BLaER1 (cell line): Measurements from ENCODE around the gene PDSS2.
A peak's percentile ranks its signal among the peaks of the same experiment; 100 is the strongest.

Experiments
- H3K27ac ChIP-seq: shearing (Covaris generic); formaldehyde crosslinking; 2 replicates; pipeline ENCODE4 v1.8.1; 2022
- H3K27me3 ChIP-seq: shearing (Covaris generic); formaldehyde crosslinking; 2 replicates; pipeline ENCODE4 v1.8.1; 2022
- H3K36me3 ChIP-seq: shearing (Covaris generic); formaldehyde crosslinking; 2 replicates; pipeline ENCODE4 v1.8.1; 2022
- H3K4me1 ChIP-seq: shearing (Covaris generic); formaldehyde crosslinking; 2 replicates; pipeline ENCODE4 v1.8.1; 2022
- H3K4me2 ChIP-seq: shearing (Covaris generic); formaldehyde crosslinking; 2 replicates; pipeline ENCODE4 v1.8.1; 2022
- H3K4me3 ChIP-seq: shearing (Covaris generic); formaldehyde crosslinking; 2 replicates; pipeline ENCODE4 v1.8.1; 2022
- H3K9ac ChIP-seq: shearing (Covaris generic); formaldehyde crosslinking; 2 replicates; pipeline ENCODE4 v1.8.1; 2022
- H3K9me3 ChIP-seq: shearing (Covaris generic); formaldehyde crosslinking; 2 replicates; pipeline ENCODE4 v1.8.1; 2022
- H4K20me1 ChIP-seq: shearing (Covaris generic); formaldehyde crosslinking; 2 replicates; pipeline ENCODE4 v1.8.1; 2022
- Cebpa-rat ChIP-seq: shearing (Covaris generic); IDR thresholded peaks from 2 replicates; pipeline ENCODE4 v1.8.1; 2022

PDSS2 gene

GRCh38 chr6:107473660-107474059, 14.3 kb upstream of the PDSS2 start:
- H3K36me3 ChIP-seq: no peaks in the 10 kb centered on the region
- no peaks in the 10 kb centered on the region for H3K4me1 ChIP-seq
- no peak overlapping the region for H3K9ac ChIP-seq
- H3K9me3 ChIP-seq: no peaks in the 10 kb centered on the region
- no peaks in the 10 kb centered on the region for H4K20me1 ChIP-seq
- H3K4me2 ChIP-seq: no peak overlapping the region
- no peaks in the 10 kb centered on the region for H3K27me3 ChIP-seq
- TF ChIP-seq Cebpa-rat: no peak
- H3K4me3 ChIP-seq: no peak overlapping the region
- no peak overlapping the region for H3K27ac ChIP-seq

GRCh38 chr6:107470364-107470763, 11.0 kb upstream of the PDSS2 start:
- no peaks in the 10 kb centered on the region for H3K36me3 ChIP-seq
- no peaks in the 10 kb centered on the region for H3K27me3 ChIP-seq
- H3K4me2 ChIP-seq: no peak overlapping the region
- no peak overlapping the region for H3K4me3 ChIP-seq
- no peak for TF ChIP-seq Cebpa-rat
- no peaks in the 10 kb centered on the region for H3K4me1 ChIP-seq
- no peaks in the 10 kb centered on the region for H3K9me3 ChIP-seq
- no peak overlapping the region for H3K9ac ChIP-seq
- H4K20me1 ChIP-seq: no peaks in the 10 kb centered on the region
- no peak overlapping the region for H3K27ac ChIP-seq

DNA sequence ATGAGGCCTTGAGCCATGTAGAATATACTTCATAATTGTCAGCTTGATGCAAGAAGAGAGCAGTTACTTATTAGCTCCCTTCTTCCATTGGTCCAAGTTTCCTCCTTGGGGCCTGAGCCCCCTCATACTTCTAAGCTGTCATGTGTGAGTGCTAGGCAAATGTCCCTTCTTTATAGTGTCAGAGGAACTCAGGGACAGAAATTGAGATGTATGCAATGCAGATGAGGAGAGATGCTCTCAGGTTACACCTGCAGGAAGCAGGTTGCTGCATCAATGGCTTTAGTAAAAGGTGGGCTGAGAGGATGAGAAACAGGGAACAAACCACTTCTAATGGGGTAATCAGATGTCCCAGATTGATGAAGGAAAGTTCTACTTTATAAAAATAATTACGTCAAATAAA, 6.7 kb upstream of the PDSS2 start:
- Histone ChIP-seq H3K27ac (no peak overlapping the region), H3K36me3 (no peaks in the 10 kb centered on the region), H3K4me1 (no peaks in the 10 kb centered on the region), H4K20me1 (no peaks in the 10 kb centered on the region), H3K9ac (no peak overlapping the region), H3K4me3 (no peak overlapping the region), H3K27me3 (no peaks in the 10 kb centered on the region), H3K4me2 (no peak overlapping the region), H3K9me3 (no peaks in the 10 kb centered on the region)
- no peak for TF ChIP-seq Cebpa-rat

- TF ChIP-seq Cebpa-rat: no peak
- H3K9me3 ChIP-seq: no peaks in the 10 kb centered on the region
- no peaks in the 10 kb centered on the region for H3K27me3 ChIP-seq
- peak overlapping the region; percentile 79 for H3K27ac ChIP-seq
- H3K4me2 ChIP-seq: peak overlapping the region; percentile 90
- H3K36me3 ChIP-seq: peaks cover 5% of the 10 kb centered on the region; the same call in 1 of the 2 replicates
- no peaks in the 10 kb centered on the region for H4K20me1 ChIP-seq
- H3K9ac ChIP-seq: peak overlapping the region; percentile 88
- H3K4me1 ChIP-seq: peaks cover 15% of the 10 kb centered on the region
- peak overlapping the region; percentile 83 for H3K4me3 ChIP-seq
These were observed 793 bp upstream of the PDSS2 start for GRCh38 chr6:107460083-107460631.

- peaks cover 10% of the 10 kb centered on the region; the same call in 1 of the 2 replicates for H3K36me3 ChIP-seq
These were observed 587 bp downstream of the PDSS2 start for GRCh38 chr6:107458672-107459282.

DNA sequence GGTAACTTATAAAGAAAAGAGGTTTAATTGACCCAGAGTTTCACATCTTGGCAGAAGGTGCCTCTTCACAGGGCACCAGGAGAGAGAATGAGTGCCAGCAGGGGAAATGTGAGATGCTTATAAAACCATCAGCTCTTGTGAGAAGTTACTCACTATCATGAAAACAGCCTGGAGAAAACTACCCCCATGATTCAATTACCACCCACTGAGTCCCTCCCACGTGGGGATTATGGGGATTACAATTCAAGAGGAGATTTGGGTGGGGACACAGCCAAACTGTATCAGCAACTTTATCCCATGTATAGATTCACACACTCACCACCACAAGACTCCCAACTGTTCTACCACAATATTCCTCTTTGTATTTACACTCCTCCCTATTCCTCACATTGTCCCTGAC, 10.6 kb downstream of the PDSS2 start:
- Histone ChIP-seq H3K27ac (no peak overlapping the region), H3K9ac (no peak overlapping the region), H3K4me2 (no peak overlapping the region), H3K9me3 (peaks cover 67% of the 10 kb centered on the region), H4K20me1 (no peaks in the 10 kb centered on the region), H3K36me3 (peaks cover 53% of the 10 kb centered on the region), H3K27me3 (no peaks in the 10 kb centered on the region), H3K4me1 (no peaks in the 10 kb centered on the region), H3K4me3 (no peak overlapping the region; the same call in 1 of the 2 replicates)
- no peak for TF ChIP-seq Cebpa-rat

More at GRCh38 chr6:107458672-107459282, 587 bp downstream of the PDSS2 start:
- H3K27me3 ChIP-seq: no peaks in the 10 kb centered on the region
- H4K20me1 ChIP-seq: no peaks in the 10 kb centered on the region
- peaks cover 15% of the 10 kb centered on the region for H3K4me1 ChIP-seq
- peak overlapping the region; percentile 88 for H3K9ac ChIP-seq
- H3K4me3 ChIP-seq: peak overlapping the region; percentile 83
- H3K4me2 ChIP-seq: peak overlapping the region; percentile 90
- H3K27ac ChIP-seq: peak overlapping the region; percentile 79
- no peaks in the 10 kb centered on the region for H3K9me3 ChIP-seq
- no peak for TF ChIP-seq Cebpa-rat

DNA sequence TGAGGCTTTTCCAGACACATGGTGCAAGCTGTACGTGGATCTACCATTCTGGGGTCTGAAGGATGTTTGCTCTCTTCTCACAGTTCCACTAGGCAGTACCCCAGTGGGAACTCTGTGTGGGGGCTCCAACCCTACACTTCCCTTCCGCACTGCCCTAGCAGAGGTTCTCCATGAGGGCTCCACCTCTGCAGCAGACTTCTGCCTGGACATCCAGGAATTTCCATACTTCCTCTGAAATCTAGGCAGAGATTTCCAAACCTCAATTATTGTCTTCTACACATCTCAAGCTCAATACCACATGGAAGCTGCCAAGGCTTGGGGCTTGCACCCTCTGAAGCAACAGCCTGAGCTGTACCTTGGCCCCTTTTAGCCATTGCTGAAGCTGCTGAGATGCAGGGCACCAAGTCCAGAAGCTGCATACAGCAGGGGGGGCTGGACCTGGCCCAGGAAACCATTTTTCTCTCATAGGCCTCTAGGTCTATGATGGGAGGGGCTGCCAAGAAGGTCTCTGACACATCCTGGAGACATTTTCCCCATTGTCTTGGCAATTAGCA, 11.6 kb downstream of the PDSS2 start:
- Histone ChIP-seq H3K9ac (no peak overlapping the region), H3K9me3 (peaks cover 67% of the 10 kb centered on the region), H3K27ac (no peak overlapping the region), H3K4me2 (no peak overlapping the region), H3K4me1 (no peaks in the 10 kb centered on the region), H4K20me1 (no peaks in the 10 kb centered on the region), H3K27me3 (no peaks in the 10 kb centered on the region), H3K4me3 (no peak overlapping the region), H3K36me3 (peaks cover 51% of the 10 kb centered on the region)
- TF ChIP-seq Cebpa-rat: no peak

GRCh38 chr6:107444277-107444676, 15.1 kb downstream of the PDSS2 start:
- H3K27ac ChIP-seq: no peak overlapping the region
- TF ChIP-seq Cebpa-rat: no peak
- H3K9me3 ChIP-seq: peaks cover 42% of the 10 kb centered on the region
- no peak overlapping the region for H3K4me3 ChIP-seq
- no peaks in the 10 kb centered on the region for H3K27me3 ChIP-seq
- no peak overlapping the region for H3K4me2 ChIP-seq
- no peaks in the 10 kb centered on the region for H4K20me1 ChIP-seq
- H3K4me1 ChIP-seq: no peaks in the 10 kb centered on the region
- peaks cover 30% of the 10 kb centered on the region for H3K36me3 ChIP-seq
- H3K9ac ChIP-seq: no peak overlapping the region

- TF ChIP-seq Cebpa-rat: no peak
- H3K9ac ChIP-seq: no peak overlapping the region
- no peaks in the 10 kb centered on the region for H3K4me1 ChIP-seq
- H3K36me3 ChIP-seq: peaks cover 28% of the 10 kb centered on the region
- peaks cover 37% of the 10 kb centered on the region for H3K9me3 ChIP-seq
- H3K4me2 ChIP-seq: no peak overlapping the region
- no peak overlapping the region for H3K4me3 ChIP-seq
- no peaks in the 10 kb centered on the region for H3K27me3 ChIP-seq
- no peak overlapping the region for H3K27ac ChIP-seq
- H4K20me1 ChIP-seq: no peaks in the 10 kb centered on the region
These were observed 15.6 kb downstream of the PDSS2 start for GRCh38 chr6:107443608-107444267.
